Right kidney (tissue), 1 donor: ENCODE data around the gene PLXND1.

Experiments used
- DNase-seq: peaks from one replicate; pipeline ENCODE4 v3.0.0-alpha.2; 2016

Gene PLXND1

GRCh38 chr3:129564981-129565644 is 41.4 kb downstream of the PLXND1 start:
- DNase-seq, result no peak

DNA sequence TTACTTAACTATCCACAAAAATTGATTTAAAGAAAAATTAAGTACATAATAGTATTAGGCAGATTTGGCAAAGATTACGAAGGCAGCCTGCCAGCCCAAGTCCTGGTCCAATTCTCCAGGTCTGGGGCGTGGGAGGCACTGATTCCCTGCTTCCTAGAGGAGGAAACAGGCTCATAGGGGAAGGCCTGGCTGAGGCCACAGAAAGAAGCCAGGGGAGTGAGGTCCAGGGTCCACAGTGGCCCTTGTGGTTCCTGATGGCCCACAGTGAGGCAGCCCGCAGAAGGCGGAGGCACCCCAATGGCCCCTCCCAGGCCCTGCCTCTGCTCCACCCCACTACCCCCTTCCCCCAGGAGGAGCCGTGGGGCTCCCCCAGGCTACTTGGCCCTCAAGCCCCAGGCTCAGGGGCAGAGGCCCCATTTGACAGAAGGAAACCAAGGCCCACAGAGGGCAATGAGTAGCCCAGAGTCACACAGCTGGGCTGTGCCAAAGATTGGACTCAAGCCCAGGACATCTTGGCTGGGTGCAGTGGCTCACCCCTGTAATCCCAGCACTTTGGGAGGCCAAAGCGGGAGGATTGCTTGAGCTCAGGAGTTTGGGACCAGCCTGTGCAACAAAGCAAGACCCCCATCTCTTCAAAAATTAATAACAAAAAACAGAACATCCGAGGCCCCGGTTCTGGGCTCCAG is 42.5 kb downstream of the PLXND1 start:
- no peak for DNase-seq

DNA sequence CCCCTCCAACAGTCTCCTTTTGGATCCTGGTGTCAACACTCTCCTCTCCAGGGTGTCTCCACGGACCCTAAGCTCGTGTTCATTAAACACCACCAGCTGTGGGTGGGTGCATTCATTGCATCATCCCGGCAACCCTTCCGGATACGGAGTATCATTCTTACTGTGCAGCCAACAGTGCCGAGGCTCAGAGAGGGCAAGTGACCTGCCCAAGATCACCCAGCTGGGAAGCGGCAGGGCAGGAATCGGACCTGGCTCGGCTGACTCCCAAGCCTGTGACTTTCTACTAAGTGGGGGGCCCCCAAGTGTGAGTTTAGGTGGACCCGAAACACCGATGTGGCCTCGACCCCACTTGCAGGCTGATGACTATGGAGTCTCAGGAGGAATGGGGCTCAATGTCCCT is 43.1 kb downstream of the PLXND1 start:
- DNase-seq, result no peak

- DNase-seq, result no peak
Observed at GRCh38 chr3:129562803-129563202, 43.7 kb downstream of the PLXND1 start.

- DNase-seq, result no peak
Observed at GRCh38 chr3:129561619-129562248, 44.7 kb downstream of the PLXND1 start.

GRCh38 chr3:129560911-129561594 is 45.4 kb downstream of the PLXND1 start:
- DNase-seq, result peak; percentile 64

DNA sequence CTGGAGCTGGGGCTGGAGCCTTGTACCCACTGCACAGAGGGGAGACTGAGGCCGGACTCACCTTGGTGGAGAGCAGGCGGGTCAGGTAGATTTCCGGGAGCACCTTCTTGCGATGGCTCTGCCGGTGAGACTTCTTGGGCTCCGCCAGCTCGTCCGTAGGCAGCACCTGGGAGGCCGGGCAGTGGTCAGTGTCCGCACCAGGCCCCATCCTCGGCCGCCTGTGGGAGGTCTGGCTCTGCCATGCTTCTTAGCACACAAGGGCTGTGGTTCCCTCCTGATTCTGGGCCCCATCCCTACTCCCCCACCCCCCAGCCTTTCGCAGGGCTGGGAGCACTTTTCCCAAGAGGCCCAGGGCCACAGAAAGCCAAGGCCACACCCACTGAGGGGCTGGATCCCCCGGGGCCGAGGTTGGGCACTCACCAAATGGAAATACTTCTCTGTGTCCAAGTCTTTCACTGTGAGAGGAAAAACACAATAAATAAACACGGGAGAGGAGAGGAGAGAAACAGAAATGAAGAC is 46.1 kb downstream of the PLXND1 start:
- DNase-seq, result no peak

GRCh38 chr3:129559565-129560079 is 46.9 kb downstream of the PLXND1 start:
- DNase-seq, result no peak

DNA sequence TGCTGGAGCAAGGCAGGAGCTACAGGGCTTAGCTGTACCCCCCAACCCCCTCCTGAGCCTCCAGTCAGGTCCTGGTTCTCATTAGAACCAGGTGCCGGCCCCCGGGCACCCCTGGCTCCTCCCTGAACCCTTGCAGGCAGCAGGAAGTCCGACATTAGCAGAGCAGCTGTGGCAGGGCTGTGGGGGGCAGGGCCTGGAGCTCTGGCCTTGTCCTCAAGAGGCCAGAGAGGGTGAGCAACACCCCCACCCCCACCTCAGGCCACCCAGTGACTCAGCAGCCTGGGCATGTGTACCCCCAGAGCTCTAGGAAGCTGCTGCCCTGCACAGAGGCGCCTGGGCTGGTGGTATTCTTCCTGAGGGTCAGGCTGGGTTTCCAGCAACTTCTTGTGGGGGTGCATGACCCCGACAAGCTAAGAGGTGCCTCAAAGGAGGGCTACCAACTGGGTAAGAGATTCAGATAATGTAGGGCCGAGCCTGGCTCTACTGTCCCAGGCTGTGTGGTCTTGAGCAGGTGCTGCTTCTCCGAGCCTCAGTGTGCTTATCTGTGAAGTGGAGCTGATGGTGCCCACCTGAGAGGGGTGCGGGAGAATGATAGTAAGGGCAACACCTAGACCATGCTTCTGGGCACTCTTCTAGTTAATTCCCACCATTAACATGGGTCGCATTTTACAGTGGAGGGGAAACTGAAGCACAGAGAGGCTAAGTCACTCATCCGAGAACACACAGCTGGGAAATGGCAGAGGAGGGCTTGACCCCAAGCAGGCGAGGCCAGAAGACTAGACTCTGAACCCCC is 47.5 kb downstream of the PLXND1 start:
- DNase-seq, result no peak

GRCh38 chr3:129558081-129558771 is 48.2 kb downstream of the PLXND1 start:
- DNase-seq, result no peak

- DNase-seq, result no peak
Observed at GRCh38 chr3:129557548-129557894, 49.0 kb downstream of the PLXND1 start.

DNA sequence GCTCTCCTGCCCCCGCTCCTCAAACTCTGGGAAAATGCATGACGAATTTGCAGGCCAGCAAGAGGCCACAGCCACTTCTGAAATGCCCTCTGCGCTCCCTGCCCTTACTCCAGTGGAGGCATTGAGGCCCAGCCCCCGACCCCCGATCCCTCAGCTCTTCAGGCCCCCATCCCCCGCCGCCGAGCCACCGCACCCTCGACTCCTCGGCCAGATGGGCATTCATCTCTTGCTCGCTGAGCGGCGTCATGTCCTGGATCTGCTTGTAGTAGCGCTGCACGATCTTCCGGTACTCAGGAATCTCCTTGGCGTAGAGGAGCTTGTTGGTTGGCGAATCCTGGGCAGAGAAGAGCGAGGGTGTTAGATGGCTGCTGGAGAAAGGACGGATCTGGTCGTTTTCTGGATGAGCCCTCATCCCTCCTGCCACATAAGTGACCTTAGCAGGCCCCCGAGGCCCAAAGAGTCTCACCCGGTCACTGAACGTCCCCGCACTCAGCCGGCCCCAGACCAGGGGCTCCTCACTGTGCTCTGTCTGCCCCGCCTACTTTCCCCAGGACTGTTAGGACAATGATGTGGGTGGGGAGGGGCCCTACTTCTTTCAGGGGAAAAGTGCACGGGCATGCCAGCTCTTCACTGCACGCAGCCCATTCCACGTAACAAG is 49.5 kb downstream of the PLXND1 start:
- DNase-seq, result no peak

DNA sequence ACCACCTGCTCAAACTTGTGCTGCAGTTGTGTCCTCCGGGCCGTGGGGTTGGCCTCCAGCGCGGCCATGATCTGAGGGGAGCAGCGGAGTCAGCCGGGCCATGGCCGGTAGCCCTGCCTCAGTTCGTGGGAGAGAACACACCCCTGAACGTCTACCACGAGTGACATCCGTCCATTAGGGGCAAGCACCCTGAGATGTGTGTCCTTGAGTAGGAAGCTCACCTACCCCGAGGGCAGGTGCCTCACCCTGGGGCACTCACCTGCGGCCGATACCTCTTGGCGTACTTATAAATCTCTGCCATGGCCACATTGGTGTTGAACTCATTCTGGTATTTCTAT is 50.1 kb downstream of the PLXND1 start:
- no peak for DNase-seq

GRCh38 chr3:129555616-129556357 is 50.7 kb downstream of the PLXND1 start:
- no peak for DNase-seq

GRCh38 chr3:129555153-129555550 is 51.3 kb downstream of the PLXND1 start:
- DNase-seq, result no peak

DNA sequence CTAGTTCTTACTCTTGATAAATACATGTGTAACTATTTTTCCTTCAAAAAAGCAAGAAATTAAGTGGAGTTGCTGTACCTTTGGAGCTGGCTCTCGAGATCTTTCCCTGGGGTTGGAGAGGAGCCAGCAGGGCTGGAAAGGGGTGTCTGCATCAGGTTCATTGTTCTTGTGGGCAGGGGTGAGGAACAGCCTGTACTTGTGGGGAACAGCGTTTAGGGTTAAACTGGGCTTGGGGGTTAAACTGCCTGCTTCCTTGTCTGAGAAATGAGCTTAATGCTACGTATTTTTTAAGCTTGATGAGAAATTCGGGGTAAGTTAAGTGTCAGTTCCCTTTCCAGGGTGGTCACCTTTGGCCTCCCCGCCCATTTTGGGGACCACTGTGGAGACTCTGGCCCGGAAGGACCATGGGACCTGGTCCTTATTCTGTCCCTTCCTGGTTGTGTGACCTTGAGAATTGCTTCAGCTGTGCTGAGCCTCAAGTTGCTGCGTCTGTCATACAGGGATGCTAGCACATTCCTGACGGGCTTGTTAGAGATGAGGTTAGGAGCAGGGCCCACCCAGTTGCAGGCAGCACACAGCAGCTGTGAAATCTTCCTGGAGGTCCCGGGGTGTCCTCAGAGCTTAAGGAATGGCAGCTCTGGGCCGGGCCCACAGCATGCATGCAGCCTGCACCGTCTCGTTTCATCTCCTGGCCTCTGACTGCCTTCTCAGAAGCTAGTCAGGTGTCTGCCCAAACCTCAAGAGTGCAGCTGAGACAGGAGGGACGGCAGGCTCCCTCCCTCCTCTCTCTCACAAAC is 51.9 kb downstream of the PLXND1 start:
- DNase-seq, result no peak

DNA sequence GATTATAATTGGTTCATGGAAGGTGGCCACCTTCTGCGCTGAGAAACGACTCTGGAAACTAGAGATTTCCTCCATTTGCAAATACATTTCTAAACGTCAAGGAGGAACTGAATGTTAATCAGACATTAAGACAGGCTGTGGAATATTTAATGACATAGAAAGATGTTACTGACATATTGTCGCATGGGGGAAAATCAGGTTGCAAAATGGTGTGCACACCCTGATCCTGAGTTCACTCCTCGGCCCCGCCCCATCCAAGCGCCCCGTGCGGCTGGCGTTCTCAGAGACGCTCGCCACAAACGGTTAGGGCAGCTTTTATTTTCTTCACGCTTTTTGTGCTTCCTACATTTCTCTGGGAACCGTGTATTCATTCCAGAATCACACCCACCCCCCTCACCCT is 52.8 kb downstream of the PLXND1 start:
- no peak for DNase-seq

DNA sequence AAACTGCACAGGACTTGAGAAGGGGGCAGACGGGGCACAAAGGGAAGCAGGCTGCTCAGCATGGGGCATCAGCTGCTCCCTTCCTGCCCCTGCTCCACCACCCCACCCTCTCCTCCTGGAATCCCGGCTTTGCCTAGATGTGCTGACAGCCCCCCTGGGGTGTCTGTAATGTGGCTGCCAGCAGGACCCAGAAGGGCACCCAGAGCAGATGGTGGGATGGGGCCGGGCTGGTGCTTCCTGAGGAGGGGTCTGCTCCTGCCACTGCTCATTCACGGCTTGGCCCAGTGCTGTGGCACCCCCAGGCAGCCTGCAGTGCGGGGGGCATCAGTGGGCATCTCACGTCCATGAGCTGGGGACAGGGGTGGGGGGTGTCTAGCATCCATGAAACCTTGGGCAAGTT is 53.3 kb downstream of the PLXND1 start:
- DNase-seq, result no peak
